ENCODE data around the gene HOXC13. TPM values are rescaled to one million over a fixed set of nuclear protein-coding genes. Genes with fewer than 3 reads are reported as not detected.

The HOXC13 gene
- total and polyA plus RNA-seq, 9 of the 15 experiments (the other 6 are each of a cell fraction or from before 2014, with no cell fraction given), result 0.03 to 0.29 (median 0.17) TPM; not detected in 2

- no peak for DNase-seq (ENCODE audit: extremely low read depth in 1 of 4, low spot score in 3 of 4)
- no peak overlapping the region for H3K9ac ChIP-seq (ENCODE audit: insufficient read depth in 1 of 2, low read depth in 2 of 2, low read length in 2 of 2)
- no peak overlapping the region for H3K4me2 ChIP-seq (ENCODE audit: insufficient read depth, low read length)
- no peaks in the 10 kb centered on the region for H3K79me2 ChIP-seq (ENCODE audit: control insufficient read depth, insufficient read depth, low read length)
- in situ Hi-C loops (cut with MboI), result no loop called here
- WGBS (ENCODE audit: insufficient coverage, low coverage, missing lambda C conversion rate), result 0% methylated on average over 3 of the region's 3 CpGs
- H3K27me3 ChIP-seq (ENCODE audit: control insufficient read depth in 2 of 2, insufficient read depth in 2 of 2, low read length in 2 of 2), result peaks cover 4% of the 10 kb centered on the region in 2 experiments; a peak in 2 of 5 replicates
- no peaks in the 10 kb centered on the region for H4K20me1 ChIP-seq (replicated peaks; ENCODE audit: control insufficient read depth, insufficient read depth, low read length)
- BruUV-seq (replicated peaks), result no TSS peak
- no peak overlapping the region for H2AFZ ChIP-seq (ENCODE audit: low read depth, low read length)
- no peak for FAIRE-seq
- intact Hi-C loops (cut with micrococcal nuclease), result no loop called here
- H3K36me3 ChIP-seq (ENCODE audit: control insufficient read depth, insufficient read depth, low read length), result no peaks in the 10 kb centered on the region
- H3K9me3 ChIP-seq (replicated peaks; ENCODE audit: control insufficient read depth, insufficient read depth, low read depth, low read length), result no peaks in the 10 kb centered on the region
- ATAC-seq, result no peak
- TF ChIP-seq NCOA6 (IDR thresholded peaks at IDR 0.05), result no peak
- no peak for TF ChIP-seq KLF6 (CRISPR knock-in tag; IDR thresholded peaks at IDR 0.05; ENCODE audit: borderline replicate concordance)
- no peak for TF ChIP-seq ZNF449 (CRISPR knock-in tag; IDR thresholded peaks at IDR 0.05)
- no peak for TF ChIP-seq ZNF12 (CRISPR knock-in tag; IDR thresholded peaks at IDR 0.05)
- TF ChIP-seq SNIP1 (IDR thresholded peaks at IDR 0.05; ENCODE audit: low read depth), result no peak
- TF ChIP-seq ZSCAN29 (IDR thresholded peaks at IDR 0.05), result no peak
- no peak for TF ChIP-seq SMAD3 (CRISPR knock-in tag; conservative IDR thresholded peaks at IDR 0.05)
- TF ChIP-seq CAMTA2 (CRISPR knock-in tag; conservative IDR thresholded peaks at IDR 0.05), result no peak
- no peak for TF ChIP-seq ZNF263 (CRISPR knock-in tag; IDR thresholded peaks at IDR 0.05; ENCODE audit: borderline replicate concordance)
- TF ChIP-seq STAT5A (IDR thresholded peaks at IDR 0.05; ENCODE audit: borderline replicate concordance, low read length), result no peak
- TF ChIP-seq FOSL1 (tag; conservative IDR thresholded peaks at IDR 0.05), result no peak
- TF ChIP-seq HMGN3 (IDR thresholded peaks at IDR 0.05; ENCODE audit: borderline replicate concordance, extremely low read depth, insufficient read length, low read depth, low read length), result no peak
- TF ChIP-seq ARID4B (CRISPR knock-in tag; IDR thresholded peaks at IDR 0.05), result no peak
- no peak for TF ChIP-seq CTCFL (IDR thresholded peaks at IDR 0.05; ENCODE audit: borderline replicate concordance, insufficient read depth, low read depth, low read length, poor library complexity, severe bottlenecking)
- H3K4me3 ChIP-seq, result no peak overlapping the region
- CTCF ChIA-PET (ENCODE audit: low intra/inter-chr PET ratio), result no interaction called here
- H3K27ac ChIP-seq (ENCODE audit: extremely low read depth, low read depth, low read length), result no peak overlapping the region
- no peaks in the 10 kb centered on the region for H3K4me1 ChIP-seq (replicated peaks in 1 of 2; ENCODE audit: control insufficient read depth in 2 of 2, insufficient read depth in 2 of 2, low read length in 2 of 2)
- POLR2A ChIA-PET, result no interaction called here
- no peaks in the 10 kb centered on the region for H3K9me1 ChIP-seq (ENCODE audit: control insufficient read depth, insufficient read depth, low read length)
These were observed 31.5 kb upstream of the HOXC13 start for GRCh38 chr12:53907103-53907502.

Measured in K562 (cell line).